Measurements from ENCODE around the gene CCDC148.

CCDC148 gene

DNA sequence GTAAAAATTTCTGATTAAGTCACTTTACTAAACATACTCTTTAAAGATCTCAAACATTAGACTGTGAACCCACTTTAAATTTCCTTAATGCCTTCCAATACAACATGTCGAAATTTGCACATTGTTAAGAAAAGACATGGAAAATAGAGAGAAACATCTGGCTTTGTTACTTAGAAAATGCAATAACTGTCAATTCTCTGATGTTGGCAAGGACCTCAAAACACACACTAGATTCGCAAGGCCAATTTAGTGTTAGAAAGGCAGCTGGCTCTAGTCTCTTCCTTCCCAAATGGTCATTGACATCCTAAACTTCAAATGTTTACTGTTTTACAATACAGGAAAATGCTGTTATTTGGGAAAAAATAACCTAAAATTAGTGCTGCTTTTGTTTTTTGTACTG is 244.3 kb downstream of the CCDC148 start:
- no peak for DNase-seq (ENCODE audit: low read depth)

DNA sequence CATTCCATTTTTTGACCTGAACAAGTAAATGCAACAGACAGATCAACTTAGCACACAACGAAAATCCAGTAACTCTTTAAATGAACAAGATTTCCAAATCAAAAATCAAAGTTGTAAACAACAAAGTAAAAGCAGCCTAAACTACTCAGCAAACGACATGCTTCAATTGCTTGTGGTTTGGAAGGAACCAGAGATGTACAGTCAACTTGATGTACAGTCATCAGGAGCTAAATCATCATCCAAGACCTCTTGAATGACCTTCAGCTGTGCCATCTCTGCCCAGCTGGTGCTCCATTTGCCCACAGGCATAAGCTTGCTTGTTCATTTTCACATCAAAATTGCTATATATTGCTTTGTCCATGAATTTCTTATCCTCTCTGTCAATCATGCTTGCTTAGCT is 245.1 kb downstream of the CCDC148 start:
- no peak for DNase-seq (ENCODE audit: low read depth)

DNA sequence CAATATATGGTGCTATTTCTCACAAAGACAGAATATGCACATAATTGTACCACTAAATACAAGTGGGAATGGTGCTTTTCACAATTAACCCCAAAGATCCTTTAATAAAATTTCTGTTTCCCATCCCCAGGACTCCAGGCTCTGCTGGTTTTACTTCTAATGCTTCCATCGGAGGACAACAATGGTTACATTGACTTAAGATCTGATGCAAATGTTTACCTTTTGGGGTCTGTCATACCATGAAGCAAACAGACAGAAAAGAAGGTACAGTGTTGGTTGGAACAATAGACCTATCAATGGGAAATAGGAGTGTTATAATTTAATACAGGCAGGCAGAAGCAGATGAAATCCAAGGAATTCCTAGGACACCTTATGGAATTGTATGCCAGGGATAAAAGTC is 249.2 kb downstream of the CCDC148 start:
- DNase-seq (ENCODE audit: low read depth): no peak

DNA sequence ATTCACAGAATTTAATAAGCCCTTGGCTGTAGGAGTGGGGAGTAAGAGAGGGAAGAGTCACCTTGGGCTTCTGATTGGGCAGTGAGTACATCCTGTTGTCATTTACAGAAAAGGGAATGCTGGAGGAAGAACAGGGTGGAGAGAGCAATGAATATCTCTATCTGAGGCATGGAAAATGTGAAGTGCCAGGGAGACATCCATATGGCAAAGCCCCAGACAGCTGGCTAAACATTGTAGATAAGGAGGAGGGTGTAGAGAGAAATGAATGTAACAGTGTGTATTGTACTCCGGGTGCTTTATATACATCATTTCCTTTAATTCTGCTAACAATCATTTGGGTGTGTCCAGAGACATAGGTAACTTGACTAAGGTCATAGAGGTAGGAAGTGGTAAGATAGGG is 251.3 kb downstream of the CCDC148 start:
- DNase-seq (ENCODE audit: low read depth): no peak

DNA sequence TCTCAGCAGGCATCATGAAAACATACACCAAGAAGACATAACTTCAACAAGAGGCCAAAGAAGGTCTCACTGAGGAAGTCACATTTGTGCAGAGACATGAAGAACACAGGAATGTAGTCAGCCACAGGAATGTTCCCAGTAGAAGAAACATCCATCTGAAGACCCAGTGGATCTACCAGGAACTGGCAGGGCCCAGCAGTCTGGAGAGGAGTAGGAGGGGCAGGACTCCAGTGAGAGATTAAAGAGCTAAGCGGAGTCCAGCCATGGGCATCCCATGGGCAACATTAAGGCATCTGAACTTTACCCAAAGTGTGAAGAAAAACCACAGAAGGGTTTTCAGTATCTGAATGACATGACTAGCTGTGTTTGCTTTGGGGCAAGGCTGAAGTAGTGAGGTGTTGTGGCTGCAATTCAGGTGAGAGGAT is 251.8 kb downstream of the CCDC148 start:
- no peak for DNase-seq (ENCODE audit: low read depth)

DNA sequence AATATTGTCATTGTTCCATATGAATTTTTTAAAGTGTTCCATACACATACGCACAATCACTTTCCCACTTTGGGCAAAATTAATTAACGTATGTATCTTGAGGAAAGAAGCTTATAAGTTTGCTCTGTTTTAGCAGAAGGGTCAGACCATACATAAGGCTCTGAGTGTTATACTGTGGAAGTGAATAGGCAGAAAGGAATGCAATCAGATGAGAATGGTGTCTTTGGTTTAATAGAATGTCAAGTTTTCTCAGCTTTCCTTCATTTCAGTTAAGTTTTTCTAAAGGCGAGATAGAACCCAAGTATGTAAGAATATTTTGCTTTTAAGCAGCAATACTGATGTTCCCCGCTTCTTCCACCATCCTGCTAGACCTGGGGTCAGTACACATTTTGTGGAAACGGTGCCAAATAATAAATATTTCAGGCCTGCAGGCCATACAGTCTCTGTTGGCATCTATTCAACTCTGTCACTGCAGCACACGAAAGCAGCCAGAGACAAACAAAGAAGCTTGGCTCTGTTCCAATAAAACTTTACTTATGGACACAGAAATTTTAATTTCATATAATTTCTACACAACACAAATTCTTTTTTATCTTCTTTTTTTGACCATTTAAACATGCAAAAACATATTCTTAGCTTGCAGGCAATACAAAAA is 254.3 kb downstream of the CCDC148 start:
- DNase-seq (ENCODE audit: low read depth): no peak

DNA sequence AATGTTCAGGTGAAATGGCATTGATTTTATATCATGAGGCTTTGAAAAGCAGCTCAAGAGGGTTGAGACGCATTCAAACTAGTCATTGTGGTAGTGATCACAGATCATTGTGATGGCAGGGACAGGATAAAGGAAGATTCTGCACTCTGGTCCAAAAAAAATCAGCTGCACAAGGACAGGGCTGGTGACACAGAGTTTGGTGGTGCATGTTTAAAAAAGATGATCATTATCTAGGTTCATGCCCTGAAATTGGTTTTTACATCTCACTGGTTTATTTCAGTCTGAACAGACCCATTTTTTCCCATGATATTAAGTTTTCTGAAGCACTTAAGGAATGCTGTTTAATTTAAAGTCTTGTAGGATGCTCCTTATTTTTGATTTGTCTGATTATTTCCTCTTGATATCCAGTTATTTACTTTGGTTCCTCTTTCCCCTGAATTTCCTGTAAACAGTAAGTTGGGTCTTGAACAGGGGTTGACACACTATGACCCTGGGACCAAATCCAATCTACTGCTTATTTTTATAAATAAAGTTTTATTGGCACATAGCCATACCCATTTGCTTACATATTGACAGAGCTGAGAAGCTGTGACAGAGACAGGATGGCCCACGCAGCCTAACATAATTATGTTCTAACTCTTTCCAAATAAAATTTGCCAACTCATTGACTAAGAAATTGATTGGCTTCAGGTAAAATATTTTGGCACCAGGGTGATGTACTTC is 256.5 kb downstream of the CCDC148 start:
- no peak for DNase-seq (ENCODE audit: low read depth)

DNA sequence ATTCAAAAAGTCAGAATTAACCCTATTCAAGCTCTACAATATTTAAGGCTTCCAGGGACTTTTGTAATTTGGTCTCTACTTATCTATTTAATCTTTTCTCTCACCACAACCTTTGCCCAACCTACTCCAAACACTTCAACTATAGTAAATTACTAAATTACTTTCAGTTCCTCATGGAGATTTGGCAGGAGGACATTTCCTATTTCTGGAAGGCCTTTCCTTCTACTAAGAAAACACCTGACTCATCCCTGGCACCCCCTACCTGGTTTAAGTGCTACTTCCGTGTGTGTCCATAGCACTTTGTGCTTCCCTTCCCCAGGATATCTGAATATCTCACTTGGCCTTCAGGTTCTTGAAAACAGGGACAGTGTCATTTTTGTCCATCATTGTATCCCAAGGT is 258.6 kb downstream of the CCDC148 start:
- DNase-seq (ENCODE audit: low read depth): no peak

DNA sequence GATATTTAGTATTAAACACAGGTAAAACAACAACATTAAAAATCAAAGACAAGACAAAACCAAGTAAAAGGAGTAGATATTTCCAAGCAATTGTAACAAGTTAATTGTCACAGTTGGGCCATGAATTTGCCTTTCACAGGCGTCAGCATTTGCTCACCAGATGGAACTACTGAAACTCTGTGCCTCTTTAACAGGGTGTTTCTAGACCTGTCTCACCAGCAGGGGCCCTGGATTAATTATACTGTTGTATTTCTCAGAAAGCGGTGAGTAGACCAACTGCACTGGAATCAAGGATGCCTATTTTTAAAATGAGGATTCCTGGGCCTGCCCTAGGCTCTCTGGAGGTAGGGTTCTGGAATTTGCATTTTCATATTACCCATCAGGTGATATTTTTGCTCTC is 262.3 kb downstream of the CCDC148 start:
- no peak for DNase-seq (ENCODE audit: low read depth)

DNA sequence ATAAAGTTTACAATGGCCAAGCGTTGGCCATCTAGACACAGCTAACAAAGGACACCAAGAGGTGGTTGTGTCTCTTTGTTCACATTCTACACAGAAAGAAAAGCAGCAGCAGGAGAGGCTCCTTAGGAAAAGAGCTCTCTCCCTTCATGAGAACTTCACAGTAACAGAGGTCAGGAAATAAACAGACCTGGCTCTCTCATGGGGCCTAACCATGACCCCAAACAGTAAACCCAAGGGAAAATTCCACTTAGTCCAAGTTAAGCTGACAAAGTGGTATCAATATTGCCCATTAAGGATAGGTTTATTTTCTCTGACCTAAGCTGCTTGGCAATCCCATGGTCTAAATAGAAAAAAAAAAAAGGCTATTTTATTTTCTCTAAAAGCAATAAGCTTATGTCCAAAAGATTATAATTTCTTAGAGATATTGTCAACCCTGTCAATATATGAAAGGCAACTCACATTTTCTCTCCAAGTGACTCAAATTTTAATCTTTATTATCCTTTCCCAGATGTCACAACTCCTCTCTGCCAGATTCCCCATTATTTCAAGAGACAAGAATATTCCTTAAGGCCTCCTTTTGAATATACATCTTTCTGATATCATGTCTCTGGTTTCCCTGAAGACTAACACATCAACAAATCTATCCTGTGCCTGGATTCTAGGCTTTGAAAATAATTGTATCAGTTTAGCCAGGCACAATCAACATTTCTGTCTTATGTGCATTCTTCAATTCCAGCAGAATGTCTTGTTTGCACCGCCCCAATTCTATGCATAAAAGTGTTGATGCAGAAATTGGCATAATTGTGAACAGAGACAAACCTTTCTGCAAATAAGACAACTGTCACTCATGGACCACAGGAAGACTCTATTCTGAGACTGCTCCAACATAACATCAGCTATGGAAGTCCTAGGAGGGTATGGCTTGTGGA is 263.8 kb downstream of the CCDC148 start:
- no peak for DNase-seq (ENCODE audit: low read depth)

DNA sequence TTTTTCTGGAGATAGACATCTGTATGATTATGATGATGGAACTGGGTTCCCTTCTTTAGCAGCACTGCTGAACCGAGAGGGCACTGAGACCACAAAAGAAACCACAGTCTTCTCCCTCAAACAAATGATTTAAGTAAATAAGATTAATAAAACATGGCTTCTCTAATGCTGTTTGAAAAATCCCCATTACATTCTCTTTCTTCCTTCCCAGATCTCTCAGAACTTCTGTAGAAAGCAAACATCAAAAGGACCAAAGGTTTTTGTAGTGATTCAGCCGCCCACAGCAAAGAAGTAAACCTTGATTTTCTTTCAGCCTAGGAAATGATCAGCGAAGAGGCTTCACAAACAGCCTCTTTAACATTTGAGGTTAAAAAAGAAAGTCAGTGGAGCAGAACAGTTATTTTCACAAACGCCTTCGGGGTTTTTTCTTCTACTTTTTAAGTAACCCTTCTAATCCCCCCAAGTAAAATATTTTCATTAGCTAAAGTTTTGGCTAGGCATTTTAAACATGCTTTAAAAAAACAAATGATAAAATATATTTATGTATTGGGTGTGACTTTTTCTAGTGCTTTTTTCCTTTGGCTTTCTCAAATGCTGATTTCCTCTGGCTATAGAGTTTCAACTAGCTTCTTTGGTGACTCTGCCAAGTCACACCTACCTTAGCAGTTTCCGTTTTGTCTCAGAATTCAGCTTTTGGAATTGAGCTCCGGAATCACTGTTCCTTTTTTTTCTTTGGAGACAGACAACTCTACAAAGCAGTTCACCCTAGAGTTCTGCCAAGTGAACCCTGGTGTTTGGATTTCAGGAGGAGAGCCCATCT is 265.3 kb downstream of the CCDC148 start:
- peak; percentile 24 for DNase-seq (ENCODE audit: low read depth)

DNA sequence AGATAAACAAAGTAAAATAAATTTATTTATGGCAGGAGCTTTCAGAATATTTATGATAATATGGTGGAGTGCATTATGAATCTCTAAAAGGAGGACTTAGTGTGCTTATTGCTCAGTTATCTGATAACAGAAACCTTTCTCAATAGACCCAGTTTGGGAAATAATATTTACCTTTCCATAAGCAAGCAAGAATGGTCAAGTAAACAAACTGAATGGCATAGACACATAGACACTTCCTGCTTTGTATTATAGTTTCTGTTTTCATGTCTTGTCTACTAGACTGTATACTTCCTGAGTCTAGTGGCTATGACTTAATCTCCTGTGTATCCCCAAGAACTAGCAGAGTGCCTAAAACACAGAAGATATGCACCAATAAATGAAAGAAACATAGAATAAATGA is 267.0 kb downstream of the CCDC148 start:
- no peak for DNase-seq (ENCODE audit: low read depth)

DNA sequence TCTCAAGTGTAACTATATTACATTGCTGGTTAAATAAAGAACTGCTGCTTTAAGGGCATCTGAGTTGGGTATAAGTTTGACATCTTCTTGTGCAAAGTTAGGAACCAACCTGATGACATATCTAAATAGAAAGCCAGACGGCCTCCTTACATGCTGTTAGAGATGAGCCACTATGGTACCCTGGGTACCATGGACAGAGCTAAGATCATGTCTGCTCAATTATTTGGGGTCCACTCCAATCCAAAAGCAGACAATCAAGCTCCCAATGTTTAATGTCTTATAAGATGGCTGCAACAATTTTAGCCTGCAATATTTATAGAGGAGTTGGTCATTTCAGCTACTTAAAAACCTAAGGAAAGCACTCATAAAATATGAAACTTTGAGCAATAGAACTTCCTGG is 268.6 kb downstream of the CCDC148 start:
- DNase-seq (ENCODE audit: low read depth): no peak

DNA sequence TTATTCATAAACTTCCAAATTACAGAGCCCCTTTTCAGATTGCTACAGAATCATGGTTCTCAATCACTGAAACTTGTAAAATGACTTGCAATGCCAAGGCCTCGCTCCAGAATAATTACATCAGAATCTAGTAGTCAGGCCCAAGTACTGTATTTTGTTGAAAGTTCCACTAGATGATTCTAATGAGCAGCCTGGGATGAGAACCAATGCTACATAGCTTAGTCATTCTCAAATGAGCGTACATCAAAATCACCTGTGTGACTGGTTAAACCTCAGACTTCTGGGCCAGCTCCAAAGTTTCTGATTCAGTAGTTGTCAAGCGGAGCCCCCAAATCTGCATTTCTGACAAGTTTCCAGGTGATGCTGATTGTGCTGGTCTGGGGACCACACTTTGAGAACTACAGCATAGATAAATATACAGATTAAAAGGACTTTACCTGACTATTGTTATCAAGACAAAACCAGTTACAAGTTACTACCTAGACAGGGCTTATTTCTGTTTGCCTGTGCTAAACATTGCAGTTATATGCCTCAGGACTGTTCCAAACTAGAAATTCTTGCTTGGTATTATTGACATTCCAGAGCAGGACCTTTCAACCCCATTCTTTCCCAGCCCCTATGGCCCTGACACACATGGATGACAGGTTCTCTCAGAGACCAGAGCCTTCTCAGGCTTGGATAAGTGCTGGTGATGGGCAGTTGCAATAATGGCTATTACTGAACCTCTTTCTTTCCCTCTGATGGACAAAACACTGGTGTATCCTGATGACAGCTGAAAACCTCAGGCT is 271.8 kb downstream of the CCDC148 start:
- no peak for DNase-seq (ENCODE audit: low read depth)

DNA sequence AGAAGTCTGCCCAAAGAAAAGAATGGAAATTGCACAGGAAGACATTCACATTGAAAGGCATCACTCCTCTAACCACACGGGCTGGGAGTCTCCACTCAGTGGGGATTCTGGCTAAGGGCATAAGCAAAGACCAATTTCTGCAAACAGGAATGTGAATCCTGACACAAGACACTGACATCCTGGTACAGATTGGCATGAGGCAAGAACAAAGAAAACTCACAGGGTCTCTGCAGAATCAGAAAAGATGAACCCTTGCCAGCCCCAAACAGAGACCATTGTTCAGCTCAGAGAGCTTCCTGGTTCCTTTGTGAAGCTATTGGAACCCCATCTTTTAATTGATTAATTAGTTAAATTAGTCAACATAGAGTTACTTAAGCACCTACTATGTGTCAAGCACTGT is 272.6 kb downstream of the CCDC148 start:
- no peak for DNase-seq (ENCODE audit: low read depth)

DNA sequence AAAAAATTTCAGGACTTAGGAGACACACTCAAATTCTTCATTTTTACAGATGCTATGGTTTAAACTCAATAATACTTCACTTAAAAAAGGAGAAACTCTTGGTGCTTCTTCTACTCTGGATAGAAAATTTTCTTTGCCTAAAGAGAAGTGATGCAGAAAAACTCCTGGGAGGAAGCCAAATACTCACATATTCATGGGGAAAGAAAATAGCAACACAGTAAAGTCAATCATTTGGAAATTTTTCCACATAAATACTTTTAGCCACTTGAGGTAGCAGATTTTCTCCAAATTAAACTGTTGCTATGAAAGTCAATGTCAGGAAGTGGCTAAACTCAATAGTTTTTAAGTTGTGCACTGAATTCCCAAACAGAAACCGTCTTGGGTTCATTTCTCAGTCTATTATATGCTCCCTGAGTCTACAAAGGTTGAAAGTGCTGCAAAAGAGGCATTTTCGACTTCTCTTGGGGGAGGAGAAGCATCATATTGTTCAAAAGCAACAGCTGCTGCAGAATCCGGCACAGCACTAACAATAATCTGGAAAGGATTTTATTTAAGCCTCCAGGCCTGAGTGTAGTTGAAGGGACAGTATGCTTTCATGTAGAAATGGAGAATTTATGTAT is 273.8 kb downstream of the CCDC148 start:
- no peak for DNase-seq (ENCODE audit: low read depth)

DNA sequence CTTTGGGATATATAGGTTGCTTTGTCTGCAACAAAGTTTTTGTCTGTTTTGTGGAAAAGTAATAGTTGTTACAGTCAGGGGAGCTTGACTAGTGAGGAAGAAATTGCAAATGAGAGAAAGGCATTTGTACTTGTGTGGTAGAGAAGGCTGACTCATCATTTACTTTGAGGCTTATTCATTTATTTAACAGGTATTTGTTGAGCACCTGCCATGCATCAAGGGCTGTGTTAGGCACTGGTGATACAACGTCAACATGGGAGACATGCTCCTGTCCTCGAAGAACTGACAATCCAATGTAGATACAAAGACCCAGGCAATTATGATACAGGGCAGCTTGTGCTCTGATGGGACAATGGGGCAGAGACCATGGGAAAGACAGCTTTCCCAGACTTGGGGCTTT is 275.4 kb downstream of the CCDC148 start:
- no peak for DNase-seq (ENCODE audit: low read depth)

DNA sequence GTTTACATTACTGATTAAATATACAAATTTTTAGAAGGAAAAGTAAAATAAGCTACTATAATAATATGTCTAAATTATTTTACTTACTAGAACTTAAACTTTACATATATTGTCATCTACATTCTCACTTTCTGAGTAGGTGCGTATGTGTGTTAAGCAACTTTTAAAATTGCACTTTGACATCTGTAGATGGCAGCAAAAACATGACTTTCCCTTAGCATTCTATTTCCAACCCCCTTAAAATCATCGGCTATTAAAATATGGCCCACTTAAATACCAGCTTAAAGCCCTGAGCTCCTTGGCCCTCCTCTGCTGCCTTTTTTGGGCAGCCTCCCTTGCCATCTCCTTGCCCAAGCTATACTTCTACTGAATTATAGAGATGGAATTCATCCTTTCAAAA is 276.9 kb downstream of the CCDC148 start:
- no peak for DNase-seq (ENCODE audit: low read depth)

DNA sequence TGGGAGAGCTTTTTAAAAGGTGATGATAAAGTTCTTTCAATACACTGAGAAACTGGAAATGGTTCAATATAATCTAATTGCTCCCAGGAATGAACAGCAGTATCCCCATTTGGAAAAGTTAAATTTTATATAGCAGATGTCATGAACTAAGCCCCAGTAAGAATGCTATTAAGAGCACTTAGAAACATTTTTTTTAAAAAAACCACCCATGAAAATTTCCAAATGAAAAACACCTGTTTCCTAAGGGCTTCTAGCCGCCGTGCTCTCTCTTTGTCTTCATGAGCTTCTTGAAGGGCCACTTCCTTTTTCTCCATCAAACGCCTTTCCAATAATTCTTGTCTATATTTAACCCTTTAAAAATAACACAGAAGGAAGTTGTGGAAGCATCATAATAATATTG is 277.9 kb downstream of the CCDC148 start:
- DNase-seq (ENCODE audit: low read depth): no peak

DNA sequence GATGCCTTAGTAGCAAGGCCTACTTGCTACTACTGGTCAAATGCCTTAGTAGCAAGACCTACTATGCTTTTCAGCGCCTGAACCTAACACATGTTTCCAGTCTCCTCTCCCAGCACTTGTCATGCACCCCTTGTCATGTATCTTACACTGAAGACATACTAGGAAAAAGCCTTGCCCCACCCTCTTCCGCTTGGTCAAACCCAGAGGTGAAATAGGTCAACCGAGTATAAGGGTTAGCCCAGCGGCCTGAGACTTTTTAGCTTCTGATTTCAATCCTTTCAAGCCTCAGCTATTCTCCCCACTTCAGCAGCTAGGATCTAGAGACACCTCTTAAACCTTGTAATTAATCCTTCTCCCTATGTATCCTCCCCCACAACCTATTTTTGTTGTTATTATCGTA is 281.6 kb downstream of the CCDC148 start:
- DNase-seq (ENCODE audit: low read depth): no peak

DNA sequence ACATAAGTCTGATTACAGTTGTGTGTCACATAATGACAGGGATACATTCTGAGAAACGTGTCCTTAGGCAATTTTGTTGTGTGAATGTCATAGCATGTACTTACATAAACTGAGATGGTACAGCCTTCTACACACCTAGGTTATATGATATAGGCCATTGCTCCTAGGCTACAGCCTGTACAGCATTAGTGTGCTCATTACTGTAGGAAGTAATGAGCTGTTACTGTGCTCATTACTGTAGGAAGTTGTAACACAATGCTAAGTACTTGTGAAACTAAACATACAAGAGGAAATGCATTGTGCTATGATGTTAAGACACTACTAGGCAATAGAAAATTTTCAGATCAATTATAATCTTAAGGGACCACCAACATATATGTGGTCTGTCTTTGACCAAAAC is 282.1 kb downstream of the CCDC148 start:
- DNase-seq (ENCODE audit: low read depth): no peak

All from stimulated activated CD4-positive, alpha-beta T cell treated with anti-CD3 and anti-CD28 coated beads, Interleukin-2, amount 100 ng/mL, for 4 hours (primary cell).